DMS153 (cell line): ENCODE measurements around the gene RAD9A.

ENCODE experiments used
- DNase-seq: peaks from one replicate; lab custom pipeline; 2025; lab: John Stamatoyannopoulos, UW

RAD9A gene

DNA sequence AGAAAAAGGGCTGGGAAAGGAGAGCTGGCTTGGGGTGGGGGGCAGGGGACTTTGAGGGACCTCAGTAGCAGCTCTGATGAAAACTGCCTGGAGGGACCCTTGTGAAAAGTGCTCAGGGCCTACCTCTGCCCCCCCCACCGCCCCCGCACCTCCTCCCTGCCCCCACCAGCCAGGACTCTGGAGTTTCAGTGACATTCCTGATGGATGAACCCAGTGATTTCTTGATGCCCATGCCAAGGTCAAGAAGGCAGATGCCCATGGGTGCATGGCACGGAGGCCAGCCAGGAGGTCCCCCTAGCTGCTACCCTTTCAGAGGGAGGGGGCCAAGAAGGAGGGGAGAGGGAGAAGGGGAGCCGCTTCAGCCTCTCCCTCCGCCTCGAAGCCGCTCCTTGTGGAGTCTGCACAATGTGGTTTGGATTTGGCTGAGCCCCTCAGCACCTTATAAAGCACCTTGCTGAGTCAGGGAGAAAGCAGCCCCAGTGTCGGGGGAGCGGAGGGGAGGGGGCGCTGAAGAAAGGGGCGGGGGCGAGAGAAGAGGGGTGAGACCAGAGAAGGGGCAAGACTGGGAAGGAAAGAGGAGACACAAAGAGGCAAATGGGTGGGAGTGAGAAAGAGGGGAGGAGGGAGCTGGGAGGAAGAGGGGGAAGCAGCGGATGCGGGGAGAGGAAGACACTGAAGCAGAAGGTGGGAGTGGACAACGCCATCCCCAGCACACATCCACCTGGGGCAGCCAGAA is 16.3 kb upstream of the RAD9A start:
- DNase-seq = no peak

GRCh38 chr11:67376063-67376820 is 15.5 kb upstream of the RAD9A start:
- no peak for DNase-seq

GRCh38 chr11:67376873-67377808 is 14.6 kb upstream of the RAD9A start:
- no peak for DNase-seq

- no peak for DNase-seq
Measured at GRCh38 chr11:67378544-67378943, 13.2 kb upstream of the RAD9A start.

- no peak for DNase-seq
Measured at GRCh38 chr11:67379061-67380058, 12.4 kb upstream of the RAD9A start.

DNA sequence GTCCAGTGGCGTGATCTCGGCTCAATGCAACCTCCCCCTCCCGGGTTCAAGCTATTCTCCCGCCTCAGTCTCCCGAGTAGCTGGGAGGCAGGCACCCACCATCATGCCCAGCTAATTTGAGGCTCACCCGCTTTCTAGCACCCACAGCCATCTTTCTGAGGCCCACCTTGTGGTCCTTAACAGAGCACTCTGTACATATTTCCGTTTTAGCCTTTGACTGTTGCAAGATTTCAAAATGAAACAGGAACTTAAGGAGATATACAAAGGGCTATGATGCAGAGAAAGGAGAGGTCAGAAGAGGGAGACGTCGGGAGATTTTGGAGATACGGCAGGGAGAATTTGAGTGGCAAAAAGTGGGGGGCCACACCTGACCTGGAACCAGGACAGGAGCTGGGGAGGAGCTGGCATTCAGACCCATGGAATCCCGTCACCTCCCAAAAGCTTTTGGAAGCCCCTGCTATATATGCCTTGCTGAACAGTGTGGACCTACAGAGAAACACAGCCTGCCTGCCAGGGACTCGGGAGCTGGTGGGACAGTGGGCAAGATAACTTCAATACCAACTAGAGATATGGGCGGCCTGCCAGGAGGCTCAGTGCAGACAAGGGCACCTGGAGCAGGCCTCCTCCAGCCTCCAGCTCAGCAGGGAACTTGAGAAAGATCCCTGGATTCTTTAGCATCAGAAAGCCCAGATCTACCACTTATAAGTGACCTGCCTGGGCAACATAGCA is 10.4 kb upstream of the RAD9A start:
- DNase-seq = no peak

GRCh38 chr11:67382276-67383136 is 9.3 kb upstream of the RAD9A start:
- peak; percentile 6 for DNase-seq

DNA sequence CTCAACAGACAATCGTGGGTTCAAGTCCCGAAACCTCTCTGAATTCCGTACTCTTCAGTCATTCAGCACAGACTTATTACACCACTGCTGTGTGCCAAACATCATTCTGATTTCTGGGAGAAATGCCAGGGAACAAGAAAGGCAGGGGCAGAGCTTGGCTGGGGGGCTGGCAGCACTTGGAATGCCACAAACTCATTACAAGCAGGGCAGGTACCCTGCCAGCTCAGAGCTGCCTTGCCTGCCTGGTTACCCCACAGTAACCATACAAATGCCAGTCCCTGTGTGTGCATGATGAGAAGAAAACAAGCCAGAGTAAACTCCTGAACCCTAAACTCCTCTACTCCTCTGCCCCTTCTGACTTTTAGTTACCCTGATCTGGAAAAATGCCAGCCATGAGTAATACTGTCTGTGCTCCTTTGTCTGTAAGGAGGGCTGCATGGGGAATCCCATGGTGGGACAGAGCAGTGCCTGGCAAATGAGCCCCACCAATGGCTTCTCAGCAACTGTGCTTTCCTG is 6.9 kb upstream of the RAD9A start:
- DNase-seq = no peak

GRCh38 chr11:67387069-67387468 is 4.7 kb upstream of the RAD9A start:
- no peak for DNase-seq

- no peak for DNase-seq
Measured at GRCh38 chr11:67387518-67387917, 4.3 kb upstream of the RAD9A start.

DNA sequence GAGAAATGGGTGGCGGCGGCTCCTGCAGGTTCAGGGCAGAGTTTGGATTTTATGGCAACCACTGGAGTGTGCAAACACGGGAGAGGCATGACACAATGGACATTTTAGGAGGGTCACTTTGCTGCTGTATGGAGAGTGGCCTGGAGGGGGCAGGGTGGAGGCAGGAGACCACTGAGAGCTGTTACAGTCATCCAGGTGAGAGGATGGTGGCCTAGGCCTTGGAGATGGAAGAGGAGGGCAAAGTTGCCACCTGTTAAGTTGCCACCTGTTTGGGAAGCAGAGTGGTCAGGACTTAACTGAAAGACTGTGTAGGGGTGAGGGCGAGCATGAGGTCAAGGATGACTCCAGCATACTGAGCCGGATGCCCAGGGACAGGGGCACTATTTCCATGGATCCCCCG is 2.3 kb upstream of the RAD9A start:
- no peak for DNase-seq

GRCh38 chr11:67390947-67391303 is 861 bp upstream of the RAD9A start:
- no peak for DNase-seq

DNA sequence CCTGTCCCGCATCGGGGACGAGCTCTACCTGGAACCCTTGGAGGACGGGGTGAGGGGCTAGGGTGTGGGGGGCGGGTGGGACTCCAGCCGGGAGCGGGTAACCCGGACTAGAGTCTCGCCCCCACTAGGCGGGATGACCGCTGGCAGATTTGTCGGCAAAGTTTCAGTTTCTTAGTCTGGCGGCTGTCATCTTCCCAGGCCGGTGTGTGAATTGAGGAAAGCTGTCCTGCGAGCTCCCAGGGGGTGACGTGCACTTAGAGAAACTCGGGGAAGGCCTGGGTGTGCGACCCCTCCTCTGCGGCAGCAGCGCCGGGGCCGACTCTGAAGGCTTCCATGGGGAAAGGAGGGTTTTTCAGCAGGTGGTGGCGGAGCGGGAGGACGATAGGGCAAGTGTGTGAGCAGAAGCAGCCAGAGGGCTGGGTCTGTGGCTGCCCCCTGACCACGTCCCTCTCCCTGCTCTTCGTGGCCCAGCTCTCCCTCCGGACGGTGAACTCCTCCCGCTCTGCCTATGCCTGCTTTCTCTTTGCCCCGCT is 463 bp downstream of the RAD9A start:
- no peak for DNase-seq

DNA sequence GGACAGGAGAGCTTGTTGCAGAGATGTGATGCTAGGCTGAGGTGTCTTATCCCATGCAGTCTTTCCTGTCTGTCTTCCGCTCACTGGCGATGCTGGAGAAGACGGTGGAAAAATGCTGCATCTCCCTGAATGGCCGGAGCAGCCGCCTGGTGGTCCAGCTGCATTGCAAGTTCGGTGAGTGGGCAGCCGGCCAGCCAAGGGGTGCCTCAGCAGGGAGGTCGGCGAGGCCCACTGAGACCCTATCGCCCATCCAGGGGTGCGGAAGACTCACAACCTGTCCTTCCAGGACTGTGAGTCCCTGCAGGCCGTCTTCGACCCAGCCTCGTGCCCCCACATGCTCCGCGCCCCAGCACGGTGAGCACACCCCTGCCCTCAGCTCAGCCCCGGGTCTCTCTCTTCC is 1.7 kb downstream of the RAD9A start:
- no peak for DNase-seq

DNA sequence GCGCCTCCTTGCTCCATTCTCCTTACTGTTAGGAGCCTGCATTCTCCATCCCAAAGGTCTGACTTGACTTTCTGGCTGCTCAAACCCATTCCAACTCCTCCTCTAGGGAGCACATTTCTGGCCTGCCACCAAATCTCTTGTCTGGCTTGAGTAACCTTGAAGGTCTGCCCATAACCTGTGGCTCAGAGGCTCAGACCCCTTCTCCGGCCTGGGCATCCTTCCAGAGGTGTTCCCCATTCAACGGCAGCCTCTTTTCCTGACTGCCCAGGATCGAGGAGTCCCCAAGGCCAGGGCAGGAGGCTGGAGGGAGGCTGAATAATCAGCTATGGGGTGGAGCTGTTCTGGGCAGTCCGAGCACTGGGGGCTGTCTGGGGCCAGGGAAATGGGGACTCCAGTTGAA is 2.2 kb downstream of the RAD9A start:
- DNase-seq = no peak

DNA sequence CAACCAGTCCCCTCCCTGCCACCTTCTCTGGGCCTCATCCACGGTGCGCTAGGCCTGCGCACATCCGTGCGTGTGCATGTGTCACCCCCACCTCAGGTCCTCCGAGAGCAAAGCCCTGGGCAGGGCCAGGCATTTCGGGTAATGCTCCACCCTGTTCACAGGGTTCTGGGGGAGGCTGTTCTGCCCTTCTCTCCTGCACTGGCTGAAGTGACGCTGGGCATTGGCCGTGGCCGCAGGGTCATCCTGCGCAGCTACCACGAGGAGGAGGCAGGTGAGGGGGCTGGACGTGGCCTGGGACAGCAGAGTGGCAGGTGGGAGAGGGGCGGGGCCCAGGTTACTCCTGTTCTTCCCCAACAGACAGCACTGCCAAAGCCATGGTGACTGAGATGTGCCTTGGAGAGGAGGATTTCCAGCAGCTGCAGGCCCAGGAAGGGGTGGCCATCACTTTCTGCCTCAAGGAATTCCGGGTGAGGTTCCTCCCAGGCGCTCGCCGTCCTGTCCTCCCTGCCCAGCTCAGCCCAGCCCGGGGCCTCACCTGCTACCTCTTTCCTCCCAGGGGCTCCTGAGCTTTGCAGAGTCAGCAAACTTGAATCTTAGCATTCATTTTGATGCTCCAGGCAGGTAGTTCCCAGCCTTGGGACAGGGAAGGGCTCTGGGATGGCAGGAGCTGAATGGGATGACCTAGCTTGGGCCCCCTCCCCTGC is 3.9 kb downstream of the RAD9A start:
- DNase-seq = no peak

DNA sequence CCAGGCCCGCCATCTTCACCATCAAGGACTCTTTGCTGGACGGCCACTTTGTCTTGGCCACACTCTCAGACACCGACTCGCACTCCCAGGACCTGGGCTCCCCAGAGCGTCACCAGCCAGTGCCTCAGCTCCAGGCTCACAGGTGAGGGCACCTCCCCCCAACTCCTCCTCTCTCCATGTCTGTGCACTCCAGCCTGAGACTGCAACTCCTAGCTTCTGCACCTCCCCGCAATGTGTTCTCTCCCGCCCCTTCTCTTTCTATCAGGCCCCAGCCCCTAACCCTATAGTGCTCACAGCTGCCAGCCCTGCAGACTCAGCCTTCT is 4.4 kb downstream of the RAD9A start:
- DNase-seq = no peak

- DNase-seq = no peak
Measured at GRCh38 chr11:67396587-67397389, 5.0 kb downstream of the RAD9A start.
